Natural killer cell (primary cell): ENCODE measurements around the gene ADGRB2. TPM values are rescaled to one million over a fixed set of nuclear protein-coding genes. Genes with fewer than 3 reads are reported as not detected.

Source experiments
- ATAC-seq, 3 donors: fragments of 150-1000 bp in 2 of 3; fragments of 200-7000 bp in 1 of 3; cut with Tn5 transposase; 1 replicate in 1 of 3; 2 replicates in 2 of 3; pipeline ENCODE4 v1.10.0; 2021; ENCODE audit warnings: mild to moderate bottlenecking in 2 of 3, moderate library complexity in 2 of 3
- DNase-seq, 2 donors: peaks; one replicate each; pipeline versions ENCODE4 v3.0.0 to v3.0.0-alpha.2; 2013 to 2021; ENCODE audit warnings: mixed read lengths in 1 of 2
- H3K27ac ChIP-seq: one replicate; pipeline ENCODE4 v1.5.1; 2013; ENCODE audit warnings: mild to moderate bottlenecking, low read length
- H3K27me3 ChIP-seq: one replicate; pipeline ENCODE4 v1.6.1; 2013; ENCODE audit warnings: low read length; ENCODE audit not compliant: control insufficient read depth, insufficient read depth
- H3K36me3 ChIP-seq: one replicate; pipeline ENCODE4 v1.6.1; 2013; ENCODE audit warnings: low read length; ENCODE audit not compliant: control insufficient read depth, insufficient read depth
- H3K4me1 ChIP-seq: one replicate; pipeline ENCODE4 v1.6.1; 2013; ENCODE audit warnings: low read length; ENCODE audit not compliant: control insufficient read depth, insufficient read depth
- H3K4me3 ChIP-seq: one replicate; pipeline ENCODE4 v1.5.1; 2013; ENCODE audit warnings: low read length
- H3K9me3 ChIP-seq: one replicate; pipeline ENCODE4 v1.6.1; 2013; ENCODE audit warnings: low read length; ENCODE audit not compliant: control insufficient read depth, insufficient read depth
- H3K27ac Mint-ChIP-seq, 2 donors: one replicate each; pipeline ENCODE4 v1.8.0; 2022; ENCODE audit warnings: mild to moderate bottlenecking in 2 of 2, mixed read lengths in 2 of 2, moderate library complexity in 1 of 2
- H3K27me3 Mint-ChIP-seq, 2 donors: one replicate each; pipeline ENCODE4 v1.8.0; 2022; ENCODE audit warnings: low read depth in 2 of 2, mixed read lengths in 2 of 2
- H3K36me3 Mint-ChIP-seq: one replicate; pipeline ENCODE4 v1.8.0; 2022; ENCODE audit warnings: mixed read lengths
- H3K4me1 Mint-ChIP-seq, 2 donors: one replicate each; pipeline ENCODE4 v1.8.0; 2022; ENCODE audit warnings: mixed read lengths in 2 of 2
- H3K4me3 Mint-ChIP-seq: one replicate; pipeline ENCODE4 v1.8.0; 2022; ENCODE audit warnings: mild to moderate bottlenecking, moderate library complexity, mixed read lengths
- H3K9me3 Mint-ChIP-seq, 2 donors: one replicate each; pipeline ENCODE4 v1.8.0; 2022; ENCODE audit warnings: mixed read lengths in 2 of 2
- WGBS: methylation state at CpG from one replicate; pipeline ENCODE4 v1.1.7; 2013; ENCODE audit warnings: missing lambda C conversion rate; ENCODE audit not compliant: insufficient coverage; 5-methylcytosine and 5-hydroxymethylcytosine counted together
- intact Hi-C: fragments of 100-400 bp; cut with micrococcal nuclease; formaldehyde crosslinking; loops from one replicate; pipeline ENCODE4 v1.14.2; 2022
- total RNA-seq, 4 donors: library from RNA; stranded (reverse); fragments of 120-200 nt in 1 of 4; gene quantifications; one replicate each; pipeline versions ENCODE4 v1.2.3 to v1.2.4, GENCODE V29; 2013 to 2022
- TF ChIP-seq, protein P1 (sequence below): fragments of 200-600 bp; IDR thresholded peaks from one replicate; pipeline ENCODE4 v1.8.0; 2022; ENCODE audit warnings: antibody characterized with exemption

Gene ADGRB2
- total RNA-seq, 3 donors from 2014 or later (not counting 1 experiment from before 2014, with no cell fraction given) = 7.6 to 19.9 (median 12.8) TPM

DNA sequence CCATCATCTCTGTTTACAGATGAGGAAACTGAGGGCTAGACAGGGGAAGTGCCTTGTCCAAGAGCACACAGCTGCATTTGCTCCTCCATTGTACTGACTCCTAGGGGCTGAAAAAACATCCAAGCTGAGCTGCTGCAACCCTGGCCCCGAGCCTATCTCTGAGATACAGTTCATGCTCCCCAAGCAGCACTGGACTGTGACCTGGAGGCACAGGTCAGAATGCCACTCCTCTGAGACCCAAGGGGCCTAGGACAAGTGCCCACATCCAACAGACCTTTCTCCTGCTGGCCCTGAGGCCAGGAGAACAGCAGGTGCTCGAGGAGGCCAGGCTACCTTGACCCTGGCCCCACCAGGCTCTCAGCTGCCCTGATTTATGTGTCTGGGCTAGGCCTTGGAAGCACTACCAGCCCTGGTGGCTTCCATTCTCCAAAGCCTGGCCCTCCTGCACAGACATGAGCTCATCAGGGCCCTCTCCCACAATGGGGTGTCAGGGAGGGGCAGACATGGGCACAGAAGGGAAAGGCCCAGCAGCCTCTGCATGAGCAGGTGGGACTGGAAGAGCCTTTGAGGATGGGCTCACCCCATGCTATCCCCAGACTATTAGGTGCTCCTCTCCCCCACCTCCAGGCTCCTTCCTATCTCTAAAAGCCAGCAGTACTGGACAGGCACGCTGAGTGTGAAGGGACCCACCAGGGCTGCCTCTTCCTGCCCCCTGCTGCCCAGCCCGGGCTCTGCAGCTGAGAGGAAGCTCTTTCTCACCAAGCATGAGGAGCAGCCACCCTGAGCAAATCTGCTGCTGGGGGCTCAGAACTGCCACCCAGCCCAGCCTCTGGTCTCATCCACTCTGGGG, 18.8 kb downstream of the ADGRB2 start:
- Histone ChIP-seq H3K9me3 (no peaks in the 10 kb centered on the region), H3K4me3 (no peak overlapping the region), H3K27ac (no peak overlapping the region), H3K36me3 (no peaks in the 10 kb centered on the region), H3K27me3 (no peaks in the 10 kb centered on the region), H3K4me1 (peaks cover 68% of the 10 kb centered on the region)
- Mint-ChIP-seq H3K27ac (peak overlapping the region in 1 of 2 donors; percentile 89), H3K27me3 (no peaks in the 10 kb centered on the region), H3K4me3 (peak overlapping the region; percentile 56), H3K9me3 (no peaks in the 10 kb centered on the region), H3K4me1 (peaks cover 48 to 56% of the 10 kb centered on the region in 2 donors), H3K36me3 (no peaks in the 10 kb centered on the region)
- ATAC-seq (peak; percentile 70 to 81 (median 79)), DNase-seq (peak; percentile 62 to 64)
- intact Hi-C loops = loop anchor here (5.0 kb wide), 1 partner anchor 83 kb away; no protein-coding TSS in a partner anchor
- 46% methylated on average over 4 of the region's 4 CpGs for WGBS
- TF ChIP-seq, protein P1, sequence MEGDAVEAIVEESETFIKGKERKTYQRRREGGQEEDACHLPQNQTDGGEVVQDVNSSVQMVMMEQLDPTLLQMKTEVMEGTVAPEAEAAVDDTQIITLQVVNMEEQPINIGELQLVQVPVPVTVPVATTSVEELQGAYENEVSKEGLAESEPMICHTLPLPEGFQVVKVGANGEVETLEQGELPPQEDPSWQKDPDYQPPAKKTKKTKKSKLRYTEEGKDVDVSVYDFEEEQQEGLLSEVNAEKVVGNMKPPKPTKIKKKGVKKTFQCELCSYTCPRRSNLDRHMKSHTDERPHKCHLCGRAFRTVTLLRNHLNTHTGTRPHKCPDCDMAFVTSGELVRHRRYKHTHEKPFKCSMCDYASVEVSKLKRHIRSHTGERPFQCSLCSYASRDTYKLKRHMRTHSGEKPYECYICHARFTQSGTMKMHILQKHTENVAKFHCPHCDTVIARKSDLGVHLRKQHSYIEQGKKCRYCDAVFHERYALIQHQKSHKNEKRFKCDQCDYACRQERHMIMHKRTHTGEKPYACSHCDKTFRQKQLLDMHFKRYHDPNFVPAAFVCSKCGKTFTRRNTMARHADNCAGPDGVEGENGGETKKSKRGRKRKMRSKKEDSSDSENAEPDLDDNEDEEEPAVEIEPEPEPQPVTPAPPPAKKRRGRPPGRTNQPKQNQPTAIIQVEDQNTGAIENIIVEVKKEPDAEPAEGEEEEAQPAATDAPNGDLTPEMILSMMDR = peak; percentile 67

DNA sequence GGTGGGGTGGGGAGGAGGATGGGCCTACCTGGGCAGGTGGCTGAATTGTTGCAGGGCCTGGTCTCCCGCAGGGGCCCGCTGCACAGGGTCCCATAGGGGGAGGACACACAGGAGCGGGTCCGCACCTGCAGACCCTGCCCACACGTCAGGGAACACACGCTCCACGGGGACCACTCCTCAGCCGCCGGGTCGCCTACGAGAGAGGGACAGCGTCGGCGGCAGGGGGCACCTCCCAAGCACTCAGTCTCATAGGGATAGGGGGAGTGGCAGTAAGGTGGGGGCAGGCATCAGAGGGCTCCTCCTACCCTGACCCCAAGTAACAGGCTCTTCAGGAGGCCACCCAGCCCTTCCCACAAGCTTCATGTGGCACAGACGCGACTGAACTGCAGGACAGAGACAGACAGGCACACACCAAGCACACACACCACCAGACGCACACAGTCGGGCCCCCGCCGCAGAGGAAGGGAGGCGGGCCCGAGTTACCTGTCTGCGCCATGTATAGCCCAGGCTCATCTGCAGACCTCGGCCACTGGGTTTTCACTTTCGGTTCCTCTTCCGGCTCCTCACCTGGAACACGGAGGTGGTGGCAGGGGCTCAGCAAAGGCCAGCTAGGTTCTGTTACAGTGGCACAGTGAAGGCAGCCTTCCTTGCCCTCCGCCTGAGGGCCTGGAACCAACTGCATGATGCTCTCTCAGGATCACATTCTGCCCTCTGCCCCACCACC, 19.8 kb downstream of the ADGRB2 start:
- Mint-ChIP-seq H3K27ac (no peak overlapping the region), H3K4me3 (no peak overlapping the region), H3K4me1 (peaks cover 43 to 52% of the 10 kb centered on the region in 2 donors), H3K9me3 (no peaks in the 10 kb centered on the region), H3K27me3 (no peaks in the 10 kb centered on the region), H3K36me3 (no peaks in the 10 kb centered on the region)
- Histone ChIP-seq H3K4me3 (no peak overlapping the region), H3K9me3 (no peaks in the 10 kb centered on the region), H3K27me3 (no peaks in the 10 kb centered on the region), H3K4me1 (peaks cover 61% of the 10 kb centered on the region), H3K36me3 (no peaks in the 10 kb centered on the region), H3K27ac (no peak overlapping the region)
- TF ChIP-seq, protein P1 = no peak
- WGBS = 86% methylated on average over 28 of the region's 28 CpGs
- intact Hi-C loops = no loop called here
- peak in 1 of 2 donors; percentile 19 for DNase-seq
- no peak for ATAC-seq

DNA sequence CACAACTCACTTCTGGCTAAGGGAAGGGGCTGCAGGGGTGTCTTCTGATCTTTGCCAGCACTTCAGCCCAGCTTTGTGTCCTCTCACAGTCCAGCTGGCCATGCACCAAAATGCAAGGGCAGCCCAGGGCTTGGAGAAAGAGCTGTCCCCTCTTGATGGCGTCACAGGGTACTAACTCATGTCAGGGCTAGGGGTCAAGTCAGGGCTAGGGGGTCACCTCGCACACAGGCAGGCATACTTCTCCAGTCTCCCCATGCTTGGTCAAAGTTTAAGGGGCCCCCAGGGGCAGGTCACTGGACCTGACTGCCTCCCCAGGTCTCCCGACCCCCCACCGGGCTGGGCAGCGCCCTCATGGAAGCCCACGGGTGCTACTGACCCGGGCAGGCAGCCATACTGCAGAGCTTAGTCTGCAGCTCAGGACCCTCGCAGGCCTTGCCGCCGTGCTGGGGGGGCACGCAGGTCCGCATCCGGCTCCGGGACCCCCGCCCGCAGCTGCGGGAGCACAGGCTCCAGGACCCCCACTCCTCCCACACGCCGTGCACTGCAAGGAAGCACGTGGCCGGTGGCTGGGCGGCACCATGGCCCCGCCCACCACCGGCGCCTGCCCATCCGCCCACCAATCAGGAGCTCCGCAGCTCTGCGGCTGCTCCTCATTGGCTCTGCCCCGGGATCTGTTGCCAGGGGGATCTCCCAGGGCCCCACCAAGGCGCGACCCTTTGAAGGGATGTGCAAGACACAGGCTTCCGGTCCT, 21.5 kb downstream of the ADGRB2 start:
- Histone ChIP-seq H3K27ac (no peak overlapping the region), H3K9me3 (no peaks in the 10 kb centered on the region), H3K36me3 (no peaks in the 10 kb centered on the region), H3K27me3 (no peaks in the 10 kb centered on the region), H3K4me3 (no peak overlapping the region), H3K4me1 (peaks cover 49% of the 10 kb centered on the region)
- H3K4me1 Mint-ChIP-seq = peaks cover 32 to 41% of the 10 kb centered on the region in 2 donors
- H3K4me3 Mint-ChIP-seq = no peak overlapping the region
- 91% methylated on average over 32 of the region's 32 CpGs for WGBS
- intact Hi-C loops = no loop called here
- TF ChIP-seq, protein P1 = no peak
- ATAC-seq (no peak), DNase-seq (no peak)
- no peaks in the 10 kb centered on the region for H3K27me3 Mint-ChIP-seq
- no peaks in the 10 kb centered on the region for H3K36me3 Mint-ChIP-seq
- H3K27ac Mint-ChIP-seq = no peak overlapping the region
- H3K9me3 Mint-ChIP-seq = no peaks in the 10 kb centered on the region
